ENCODE measurements around the gene MSRB3.
"Not testable (repeated sequence)": the region's sequence is repeated elsewhere in the genome, so short reads cannot be mapped to it uniquely, and the experiment has no call there.

Gene MSRB3

GRCh38 chr12:65275627-65276026 lies 2.9 kb upstream of the MSRB3 start:
- no peak for TF ChIP-seq CTCF (conservative IDR thresholded peaks at IDR 0.05; ENCODE audit: control insufficient read depth, insufficient read depth, low read depth, low read length)
- no peak overlapping the region for H3K4me3 ChIP-seq (ENCODE audit: control insufficient read depth, low read depth, low read length)

GRCh38 chr12:65276916-65277530 lies 1.5 kb upstream of the MSRB3 start:
- DNase-seq (ENCODE audit: low read depth) = no peak
- no peak overlapping the region for H3K4me3 ChIP-seq (ENCODE audit: control insufficient read depth, low read depth, low read length)
- TF ChIP-seq CTCF (conservative IDR thresholded peaks at IDR 0.05; ENCODE audit: control insufficient read depth, insufficient read depth, low read depth, low read length) = no peak

More at GRCh38 chr12:65275627-65276026, 2.9 kb upstream of the MSRB3 start:
- DNase-seq (ENCODE audit: low read depth) = peak; percentile 23

GRCh38 chr12:65277994-65278575 lies 398 bp upstream of the MSRB3 start:
- peak overlapping the region; percentile 85 for H3K4me3 ChIP-seq (ENCODE audit: control insufficient read depth, low read depth, low read length)
- no peak for DNase-seq (ENCODE audit: low read depth)
- TF ChIP-seq CTCF (conservative IDR thresholded peaks at IDR 0.05; ENCODE audit: control insufficient read depth, insufficient read depth, low read depth, low read length) = no peak

GRCh38 chr12:65279369-65280112 lies 1.1 kb downstream of the MSRB3 start:
- H3K4me3 ChIP-seq (ENCODE audit: control insufficient read depth, low read depth, low read length) = peak overlapping the region; percentile 85
- DNase-seq (ENCODE audit: low read depth) = peak; percentile 14
- TF ChIP-seq CTCF (conservative IDR thresholded peaks at IDR 0.05; ENCODE audit: control insufficient read depth, insufficient read depth, low read depth, low read length) = no peak

GRCh38 chr12:65280306-65280705 lies 1.8 kb downstream of the MSRB3 start:
- TF ChIP-seq CTCF (conservative IDR thresholded peaks at IDR 0.05; ENCODE audit: control insufficient read depth, insufficient read depth, low read depth, low read length) = no peak
- H3K4me3 ChIP-seq (ENCODE audit: control insufficient read depth, low read depth, low read length) = peak overlapping the region; percentile 85
- peak; percentile 29 for DNase-seq (ENCODE audit: low read depth)

GRCh38 chr12:65282840-65283239 lies 4.4 kb downstream of the MSRB3 start:
- peak; percentile 31 for TF ChIP-seq CTCF (conservative IDR thresholded peaks at IDR 0.05; ENCODE audit: control insufficient read depth, insufficient read depth, low read depth, low read length)
- H3K4me3 ChIP-seq (ENCODE audit: control insufficient read depth, low read depth, low read length) = no peak overlapping the region
- DNase-seq (ENCODE audit: low read depth) = no peak

GRCh38 chr12:65285532-65285931 lies 7.0 kb downstream of the MSRB3 start:
- H3K4me3 ChIP-seq (ENCODE audit: control insufficient read depth, low read depth, low read length); DNase-seq (ENCODE audit: low read depth): not testable (repeated sequence)
